Endodermal cell (in vitro differentiated cells): ENCODE results near the gene GPRIN1. TPM values are rescaled to one million over a fixed set of nuclear protein-coding genes. Genes with fewer than 3 reads are reported as not detected.

Experiments used
- DNase-seq: peaks from one replicate; pipeline ENCODE4 v3.0.0-alpha.2; 2017
- H3K27ac ChIP-seq: 2 replicates; pipeline ENCODE4 v1.5.1; 2013; ENCODE audit warnings: mild to moderate bottlenecking, low read depth, low read length, moderate library complexity
- H3K27me3 ChIP-seq: 2 replicates; pipeline ENCODE4 v1.6.1; 2013; ENCODE audit warnings: mild to moderate bottlenecking, low read length, moderate library complexity; ENCODE audit not compliant: insufficient read depth, control insufficient read depth, poor library complexity, severe bottlenecking
- H3K36me3 ChIP-seq: 2 replicates; pipeline ENCODE4 v1.7.0; 2013; ENCODE audit warnings: mild to moderate bottlenecking, low read length, moderate library complexity; ENCODE audit not compliant: control insufficient read depth, insufficient read depth
- H3K4me1 ChIP-seq: one replicate; pipeline ENCODE4 v1.7.0; 2013; ENCODE audit warnings: low read length; ENCODE audit not compliant: control insufficient read depth, insufficient read depth
- H3K4me3 ChIP-seq: 2 replicates; pipeline ENCODE4 v1.5.1; 2013; ENCODE audit warnings: mild to moderate bottlenecking, low read length, moderate library complexity
- H3K9ac ChIP-seq: 2 replicates; pipeline ENCODE4 v1.6.1; 2013; ENCODE audit warnings: mild to moderate bottlenecking, low read length, moderate library complexity; ENCODE audit not compliant: poor library complexity, severe bottlenecking; ENCODE audit errors: extremely low read depth
- H3K9me3 ChIP-seq: 2 replicates; pipeline ENCODE4 v1.6.1; 2013; ENCODE audit warnings: mild to moderate bottlenecking, low read length, moderate library complexity; ENCODE audit not compliant: control insufficient read depth
- H3K27ac Mint-ChIP-seq: 2 replicates; pipeline ENCODE4 v1.8.0; 2020; ENCODE audit warnings: mixed read lengths
- H3K27me3 Mint-ChIP-seq: 2 replicates; pipeline ENCODE4 v1.8.0; 2021; ENCODE audit warnings: mild to moderate bottlenecking, mixed read lengths; ENCODE audit not compliant: insufficient read depth
- H3K36me3 Mint-ChIP-seq: 2 replicates; pipeline ENCODE4 v1.8.0; 2020; ENCODE audit warnings: low read depth, mixed read lengths
- H3K4me1 Mint-ChIP-seq: 2 replicates; pipeline ENCODE4 v1.8.0; 2020; ENCODE audit warnings: mixed read lengths
- H3K4me3 Mint-ChIP-seq: 2 replicates; pipeline ENCODE4 v1.8.0; 2020; ENCODE audit warnings: mild to moderate bottlenecking, moderate library complexity, mixed read lengths
- H3K9me3 Mint-ChIP-seq: 2 replicates; pipeline ENCODE4 v1.8.0; 2020; ENCODE audit warnings: mild to moderate bottlenecking, mixed read lengths
- WGBS, 2 experiments: methylation state at CpG; one replicate each; pipeline versions ENCODE4 v1.1.5 to v1.1.7; 2013; ENCODE audit warnings: missing lambda C conversion rate in 2 of 2, mixed read lengths in 1 of 2; ENCODE audit not compliant: insufficient coverage in 1 of 2, insufficient read length in 1 of 2; 5-methylcytosine and 5-hydroxymethylcytosine counted together
- total RNA-seq, 2 donors: library from RNA; stranded (reverse); fragmentation: NEBNext Ultra II Directional in 1 of 2; extraction: Animal tissue kit (Norgen Biotek cat#: 25700) in 1 of 2; gene quantifications; 2 replicates in 1 of 2; 3 replicates in 1 of 2; pipeline ENCODE4 v1.2.1, GENCODE V29; 2021
- TF ChIP-seq, protein P1 (sequence below): fragments of 200-600 bp; sonication (generic); conservative IDR thresholded peaks from 2 replicates; pipeline ENCODE4 v1.5.0; 2021; ENCODE audit warnings: antibody characterized with exemption, mild to moderate bottlenecking

The GPRIN1 gene
- total RNA-seq, 2 donors from 2014 or later = 4.5 to 4.9 TPM

DNA sequence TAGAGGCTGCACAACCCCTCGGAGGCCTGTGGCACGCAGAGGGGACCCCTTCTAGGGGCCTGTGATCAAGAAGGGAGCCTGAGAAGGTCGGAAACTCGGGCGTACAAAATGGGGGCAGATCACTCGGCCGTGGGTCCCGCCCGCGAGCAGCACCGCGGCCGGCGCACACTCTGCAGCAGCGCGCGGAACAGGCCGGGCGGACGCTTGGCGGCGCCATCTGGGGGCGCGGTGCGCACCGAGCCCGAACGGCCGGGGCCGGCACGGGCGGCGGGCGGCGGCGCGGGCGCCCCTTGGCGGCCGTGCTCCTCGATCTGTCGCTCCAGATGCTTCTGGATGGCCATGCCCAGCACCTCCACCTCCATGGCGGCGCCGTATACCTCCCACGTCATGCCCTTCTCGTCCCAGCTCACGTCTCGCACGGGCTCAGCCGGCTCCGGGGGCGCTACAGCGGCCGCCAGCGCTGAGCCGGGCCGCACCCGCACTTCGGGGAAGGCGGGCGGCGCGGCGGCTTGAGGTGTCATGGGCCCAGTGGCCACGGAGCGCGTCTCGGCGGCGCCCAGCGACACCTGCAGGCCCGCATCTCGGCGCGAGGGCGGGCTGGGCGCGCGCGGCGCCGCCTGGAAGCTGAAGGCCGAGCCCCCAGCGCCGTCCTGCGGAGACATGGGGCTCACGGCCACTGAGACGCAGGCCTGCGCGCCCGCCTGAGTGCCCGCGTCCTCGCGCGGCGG is 13.1 kb downstream of the GPRIN1 start:
- Histone ChIP-seq H3K4me3 (no peak overlapping the region), H3K27ac (no peak overlapping the region), H3K4me1 (peaks cover 5% of the 10 kb centered on the region), H3K9ac (no peak overlapping the region), H3K9me3 (no peaks in the 10 kb centered on the region), H3K36me3 (no peaks in the 10 kb centered on the region), H3K27me3 (no peaks in the 10 kb centered on the region)
- no peak overlapping the region for H3K27ac Mint-ChIP-seq
- TF ChIP-seq, protein P1, sequence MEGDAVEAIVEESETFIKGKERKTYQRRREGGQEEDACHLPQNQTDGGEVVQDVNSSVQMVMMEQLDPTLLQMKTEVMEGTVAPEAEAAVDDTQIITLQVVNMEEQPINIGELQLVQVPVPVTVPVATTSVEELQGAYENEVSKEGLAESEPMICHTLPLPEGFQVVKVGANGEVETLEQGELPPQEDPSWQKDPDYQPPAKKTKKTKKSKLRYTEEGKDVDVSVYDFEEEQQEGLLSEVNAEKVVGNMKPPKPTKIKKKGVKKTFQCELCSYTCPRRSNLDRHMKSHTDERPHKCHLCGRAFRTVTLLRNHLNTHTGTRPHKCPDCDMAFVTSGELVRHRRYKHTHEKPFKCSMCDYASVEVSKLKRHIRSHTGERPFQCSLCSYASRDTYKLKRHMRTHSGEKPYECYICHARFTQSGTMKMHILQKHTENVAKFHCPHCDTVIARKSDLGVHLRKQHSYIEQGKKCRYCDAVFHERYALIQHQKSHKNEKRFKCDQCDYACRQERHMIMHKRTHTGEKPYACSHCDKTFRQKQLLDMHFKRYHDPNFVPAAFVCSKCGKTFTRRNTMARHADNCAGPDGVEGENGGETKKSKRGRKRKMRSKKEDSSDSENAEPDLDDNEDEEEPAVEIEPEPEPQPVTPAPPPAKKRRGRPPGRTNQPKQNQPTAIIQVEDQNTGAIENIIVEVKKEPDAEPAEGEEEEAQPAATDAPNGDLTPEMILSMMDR = peak; percentile 69
- no peaks in the 10 kb centered on the region for H3K9me3 Mint-ChIP-seq
- H3K36me3 Mint-ChIP-seq = peaks cover 4% of the 10 kb centered on the region
- peak overlapping the region; percentile 36 for H3K4me3 Mint-ChIP-seq
- H3K27me3 Mint-ChIP-seq = peaks cover 52% of the 10 kb centered on the region
- 73 to 85% methylated on average over 65 to 98 of the region's 98 CpGs for WGBS, 2 experiments
- peak; percentile 90 for DNase-seq
- H3K4me1 Mint-ChIP-seq = peaks cover 8% of the 10 kb centered on the region

DNA sequence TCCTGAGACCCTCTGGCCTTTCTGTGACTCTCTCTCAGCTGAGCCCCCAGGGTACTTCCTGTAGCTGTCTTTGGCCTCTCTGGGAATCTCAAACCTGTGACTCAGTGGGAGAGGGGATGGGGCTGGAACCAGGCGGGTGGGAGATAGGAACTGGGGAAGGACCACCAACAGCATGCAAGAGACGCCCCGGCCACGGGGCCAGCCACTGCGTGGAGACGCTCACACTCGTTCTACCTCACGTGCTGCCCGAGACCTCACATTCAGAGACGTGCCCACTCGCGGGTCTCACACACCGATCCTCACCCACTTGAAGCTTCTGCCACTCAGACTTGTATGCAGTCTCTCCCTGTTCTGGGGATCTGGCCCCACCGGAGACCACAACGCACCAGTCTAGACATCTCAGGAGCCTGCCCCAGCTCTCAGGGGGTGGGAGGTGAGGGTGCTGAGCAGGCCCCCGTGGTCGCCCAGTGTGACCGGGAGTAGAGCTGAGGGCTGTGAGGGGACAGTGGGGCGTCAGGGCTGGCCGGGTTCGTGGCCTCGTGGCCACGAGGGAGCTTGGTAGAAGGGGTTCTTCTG is 13.8 kb downstream of the GPRIN1 start:
- no peak for DNase-seq
- H3K9me3 Mint-ChIP-seq = no peaks in the 10 kb centered on the region
- H3K36me3 Mint-ChIP-seq = peaks cover 4% of the 10 kb centered on the region
- WGBS, 2 experiments = 96 to 99% methylated on average over 17 to 23 of the region's 23 CpGs
- no peaks in the 10 kb centered on the region for H3K36me3 ChIP-seq
- H3K27me3 ChIP-seq = no peaks in the 10 kb centered on the region
- H3K4me3 ChIP-seq = no peak overlapping the region
- peaks cover 52% of the 10 kb centered on the region for H3K27me3 Mint-ChIP-seq
- no peak overlapping the region for H3K27ac Mint-ChIP-seq
- H3K4me1 ChIP-seq = peaks cover 2% of the 10 kb centered on the region
- no peak overlapping the region for H3K27ac ChIP-seq
- H3K4me1 Mint-ChIP-seq = peaks cover 1% of the 10 kb centered on the region
- TF ChIP-seq, protein P1 = no peak
- peak overlapping the region; percentile 36 for H3K4me3 Mint-ChIP-seq
- H3K9me3 ChIP-seq = no peaks in the 10 kb centered on the region
- no peak overlapping the region for H3K9ac ChIP-seq

DNA sequence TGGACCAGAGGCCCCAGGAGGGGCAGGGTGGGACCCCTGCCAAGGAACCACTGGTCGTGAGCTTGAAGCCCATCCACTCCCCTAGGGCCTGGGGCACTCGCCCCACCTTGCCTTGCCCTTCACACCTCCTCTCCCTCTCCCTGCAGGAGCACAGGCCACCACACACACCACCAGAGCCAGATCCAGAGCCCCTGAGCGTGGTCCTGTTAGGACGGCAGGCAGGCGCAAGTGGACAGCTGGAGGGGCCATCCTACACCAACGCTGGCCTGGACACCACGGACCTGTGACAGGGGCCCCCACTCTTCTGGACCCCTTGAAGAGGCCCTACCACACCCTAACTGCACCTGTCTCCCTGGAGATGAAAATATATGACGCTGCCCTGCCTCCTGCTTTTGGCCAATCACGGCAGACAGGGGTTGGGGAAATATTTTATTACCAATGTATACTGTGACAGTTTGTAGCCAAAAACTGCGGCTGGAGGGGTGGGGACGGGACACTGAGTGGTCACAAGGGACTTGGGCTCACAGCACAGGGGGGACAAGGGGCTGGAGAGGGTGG is 14.5 kb downstream of the GPRIN1 start:
- no peaks in the 10 kb centered on the region for H3K4me1 Mint-ChIP-seq
- no peaks in the 10 kb centered on the region for H3K4me1 ChIP-seq

More for the DNA sequence above, 14.5 kb downstream of the GPRIN1 start:
- Histone ChIP-seq H3K36me3 (no peaks in the 10 kb centered on the region), H3K27ac (no peak overlapping the region), H3K9me3 (no peaks in the 10 kb centered on the region), H3K9ac (no peak overlapping the region), H3K27me3 (no peaks in the 10 kb centered on the region), H3K4me3 (no peak overlapping the region)
- Mint-ChIP-seq H3K36me3 (peaks cover 4% of the 10 kb centered on the region), H3K27ac (no peak overlapping the region), H3K9me3 (no peaks in the 10 kb centered on the region), H3K27me3 (peaks cover 52% of the 10 kb centered on the region), H3K4me3 (no peak overlapping the region)
- TF ChIP-seq, protein P1 = no peak
- 88 to 92% methylated on average over 9 to 11 of the region's 11 CpGs for WGBS, 2 experiments
- DNase-seq = no peak
